ENCODE measurements around the gene SOAT2. TPM values are rescaled to one million over a fixed set of nuclear protein-coding genes. Genes with fewer than 3 reads are reported as not detected.

SOAT2 gene
- total RNA-seq, 4 donors from 2014 or later: 13.3 to 55.0 (median 34.5) TPM; not detected in 1

DNA sequence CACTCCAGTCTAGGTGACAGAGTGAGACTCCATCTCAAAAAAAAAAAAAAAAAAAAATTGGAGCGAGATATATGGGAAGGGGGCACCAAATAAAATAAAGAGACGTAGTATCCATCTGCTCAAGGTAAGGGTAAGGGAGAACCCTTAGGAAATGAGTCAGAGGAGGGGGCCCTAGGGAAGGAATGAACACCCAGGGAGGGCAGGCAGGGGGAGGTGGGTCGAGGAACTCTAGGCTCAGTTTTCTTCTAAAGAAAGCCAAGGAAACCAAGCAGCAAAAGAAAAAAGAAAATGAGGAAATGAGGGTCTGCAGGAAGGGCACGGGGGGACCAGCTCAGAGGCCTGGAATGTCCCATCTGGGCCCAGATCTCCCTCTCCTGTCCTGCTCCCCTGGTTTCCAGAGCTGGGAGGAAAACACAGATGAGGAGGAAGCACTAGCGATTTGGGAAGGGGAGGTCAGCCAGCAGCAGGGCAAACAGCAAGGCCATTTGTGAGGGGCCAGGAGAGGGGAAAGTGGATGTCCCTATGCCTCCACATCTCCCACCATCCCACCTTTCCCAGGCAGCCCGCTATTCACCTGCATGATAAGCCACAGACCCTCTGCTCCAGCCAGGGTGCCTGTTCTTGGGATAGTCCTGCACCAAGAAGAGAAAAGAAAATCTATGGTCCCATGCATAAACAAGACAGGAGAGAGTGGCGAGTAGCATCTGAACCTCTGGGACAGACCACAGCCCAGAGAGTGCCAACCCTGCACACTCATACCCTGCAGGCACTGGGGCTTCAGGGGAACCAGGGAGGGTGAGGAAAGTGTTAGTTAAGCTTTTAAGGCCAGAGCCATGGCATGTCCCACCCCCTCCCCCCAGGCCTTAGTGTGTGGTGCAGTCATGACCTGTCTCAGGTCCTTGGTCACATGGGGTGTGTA lies 36.0 kb upstream of the SOAT2 start:
- no peak for TF ChIP-seq POLR2A (IDR thresholded peaks at IDR 0.05)
- TF ChIP-seq, protein P1, sequence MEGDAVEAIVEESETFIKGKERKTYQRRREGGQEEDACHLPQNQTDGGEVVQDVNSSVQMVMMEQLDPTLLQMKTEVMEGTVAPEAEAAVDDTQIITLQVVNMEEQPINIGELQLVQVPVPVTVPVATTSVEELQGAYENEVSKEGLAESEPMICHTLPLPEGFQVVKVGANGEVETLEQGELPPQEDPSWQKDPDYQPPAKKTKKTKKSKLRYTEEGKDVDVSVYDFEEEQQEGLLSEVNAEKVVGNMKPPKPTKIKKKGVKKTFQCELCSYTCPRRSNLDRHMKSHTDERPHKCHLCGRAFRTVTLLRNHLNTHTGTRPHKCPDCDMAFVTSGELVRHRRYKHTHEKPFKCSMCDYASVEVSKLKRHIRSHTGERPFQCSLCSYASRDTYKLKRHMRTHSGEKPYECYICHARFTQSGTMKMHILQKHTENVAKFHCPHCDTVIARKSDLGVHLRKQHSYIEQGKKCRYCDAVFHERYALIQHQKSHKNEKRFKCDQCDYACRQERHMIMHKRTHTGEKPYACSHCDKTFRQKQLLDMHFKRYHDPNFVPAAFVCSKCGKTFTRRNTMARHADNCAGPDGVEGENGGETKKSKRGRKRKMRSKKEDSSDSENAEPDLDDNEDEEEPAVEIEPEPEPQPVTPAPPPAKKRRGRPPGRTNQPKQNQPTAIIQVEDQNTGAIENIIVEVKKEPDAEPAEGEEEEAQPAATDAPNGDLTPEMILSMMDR (IDR thresholded peaks at IDR 0.05): no peak
- no peak overlapping the region for H3K4me3 ChIP-seq
- H3K36me3 ChIP-seq: peaks cover 0 to 58% (median 0%) of the 10 kb centered on the region in 3 donors
- no peaks in the 10 kb centered on the region for H3K27me3 ChIP-seq
- H3K9me3 ChIP-seq: no peaks in the 10 kb centered on the region
- no peak overlapping the region for H3K27ac ChIP-seq
- DNase-seq: peak in 1 of 3 donors; percentile 32
- peaks cover 0 to 31% (median 0%) of the 10 kb centered on the region in 4 donors for H3K4me1 ChIP-seq

DNA sequence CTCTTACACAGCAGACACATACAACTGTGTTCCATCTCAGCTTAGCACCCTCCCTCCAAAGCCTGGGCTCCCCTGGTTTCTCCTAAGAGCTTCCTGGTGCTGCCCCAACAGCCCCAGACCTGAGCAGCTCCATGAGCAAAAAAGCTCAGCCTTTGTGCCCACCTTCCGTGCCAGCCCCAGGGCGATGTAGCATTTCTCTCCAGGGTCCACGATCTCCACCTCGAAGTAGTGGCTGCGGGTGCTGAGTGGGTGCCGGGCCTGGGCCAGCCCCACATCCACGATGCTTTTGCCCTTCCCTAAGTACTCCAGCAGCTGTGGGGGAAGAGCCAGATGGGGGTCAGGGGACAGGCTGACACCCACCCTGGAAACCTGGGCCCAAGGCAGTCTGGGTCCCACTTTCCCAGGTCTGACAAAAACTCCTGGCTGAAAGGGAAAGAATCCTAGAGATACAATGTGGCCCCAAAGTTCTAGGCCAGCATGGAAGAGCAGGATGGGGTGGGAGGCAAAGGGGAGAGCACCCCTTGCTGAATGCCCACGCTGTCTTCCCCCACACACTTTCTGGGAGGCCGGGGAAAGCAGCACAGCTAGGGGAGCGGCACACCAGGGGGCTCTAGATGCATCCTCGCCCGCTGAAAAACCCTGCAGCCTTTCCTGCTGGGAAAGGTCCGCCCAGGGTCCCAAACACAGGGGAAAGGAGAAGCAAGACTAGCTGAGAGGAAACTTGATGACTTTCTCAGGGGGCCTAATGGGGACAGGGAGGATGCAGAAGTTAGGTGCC lies 35.1 kb upstream of the SOAT2 start:
- H3K36me3 ChIP-seq: peaks cover 0 to 52% (median 0%) of the 10 kb centered on the region in 3 donors
- H3K4me1 ChIP-seq: peaks cover 0 to 36% (median 5%) of the 10 kb centered on the region in 4 donors
- H3K27me3 ChIP-seq: no peaks in the 10 kb centered on the region
- no peak overlapping the region for H3K4me3 ChIP-seq
- H3K9me3 ChIP-seq: no peaks in the 10 kb centered on the region
- H3K27ac ChIP-seq: no peak overlapping the region
- peak in 2 of 3 donors; percentile 36 for DNase-seq
- TF ChIP-seq, protein P1 (IDR thresholded peaks at IDR 0.05): no peak

DNA sequence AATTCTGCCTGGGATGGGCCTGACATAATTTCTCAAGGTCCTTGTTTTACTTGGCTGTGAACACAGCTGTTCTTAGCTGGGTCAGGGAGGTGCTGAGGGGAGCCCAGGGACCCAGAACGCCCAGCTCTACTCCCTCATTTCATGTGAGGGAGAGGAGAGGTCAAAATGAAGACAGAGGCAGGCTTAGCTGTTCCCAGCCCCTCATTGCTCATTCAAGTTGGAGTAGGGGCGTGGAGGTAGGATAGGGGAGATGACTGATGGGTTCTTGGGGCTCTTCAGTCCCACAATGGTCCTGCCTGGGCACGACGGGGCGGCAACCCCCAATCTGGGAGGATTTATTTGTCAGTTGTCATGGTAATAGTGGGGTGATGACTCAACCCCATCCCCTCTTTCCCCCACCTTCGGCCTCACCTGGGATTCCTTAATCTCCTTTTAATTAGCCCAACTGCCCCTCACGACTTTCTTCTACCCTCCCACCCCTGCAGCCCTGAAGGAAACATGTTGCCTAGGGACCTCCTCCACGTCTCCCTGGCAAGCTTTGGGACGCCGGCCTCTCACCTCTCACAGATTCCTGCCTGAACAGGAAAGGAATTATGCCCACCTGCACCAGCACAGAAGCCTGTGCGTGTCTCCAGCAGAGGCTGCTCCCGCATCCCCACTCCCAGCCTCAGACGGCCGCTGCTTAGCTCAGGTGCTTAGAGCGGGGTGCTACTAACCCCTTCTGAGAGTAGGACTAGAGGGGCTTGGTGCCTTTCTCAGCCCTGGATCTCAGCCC lies 34.3 kb upstream of the SOAT2 start:
- Histone ChIP-seq H3K36me3 (peaks cover 0 to 46% (median 0%) of the 10 kb centered on the region in 3 donors), H3K27ac (peak overlapping the region in 1 of 4 donors; percentile 52), H3K4me3 (no peak overlapping the region), H3K4me1 (peaks cover 0 to 42% (median 7%) of the 10 kb centered on the region in 4 donors), H3K9me3 (no peaks in the 10 kb centered on the region), H3K27me3 (no peaks in the 10 kb centered on the region)
- peak in 2 of 3 donors; percentile 36 to 42 for DNase-seq
- TF ChIP-seq, protein P1 (IDR thresholded peaks at IDR 0.05): no peak
- TF ChIP-seq POLR2A (IDR thresholded peaks at IDR 0.05): no peak

DNA sequence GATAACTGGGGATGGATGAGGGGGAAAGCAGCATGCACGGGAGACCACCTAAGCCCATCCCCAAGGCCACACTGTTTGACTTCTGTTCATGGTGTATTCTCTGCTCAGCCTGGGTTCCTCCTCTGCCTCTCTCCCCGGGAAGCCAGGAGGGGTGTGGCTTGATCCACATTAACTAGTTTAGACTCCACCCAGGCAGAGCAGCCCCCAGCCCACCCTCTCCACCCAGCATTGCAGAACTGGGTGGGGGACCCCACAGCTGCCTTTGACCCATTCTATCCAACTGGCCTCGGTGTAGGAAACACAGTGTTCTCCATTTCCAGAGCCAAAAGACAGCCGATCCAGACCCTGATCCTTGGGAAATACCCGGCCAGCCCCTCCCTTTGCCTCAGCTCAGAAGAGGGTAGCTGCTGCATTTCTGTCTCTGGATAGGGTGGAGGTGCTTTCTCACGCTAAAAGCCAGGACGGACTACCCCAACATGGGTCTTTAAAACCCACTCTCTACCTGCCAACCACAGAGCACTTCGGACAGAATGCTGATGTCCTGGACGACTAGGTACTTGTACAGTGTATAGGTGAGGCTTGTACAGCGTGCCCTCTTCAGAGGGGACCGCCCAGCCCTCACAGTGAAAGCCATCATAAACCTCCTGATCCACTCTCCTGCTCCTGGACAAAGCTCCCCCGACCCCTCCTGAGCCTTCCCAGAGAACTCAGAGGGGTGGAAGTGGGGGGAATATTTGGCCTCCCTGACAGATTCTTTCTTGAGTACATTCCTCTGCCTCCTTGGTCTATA lies 33.5 kb upstream of the SOAT2 start:
- Histone ChIP-seq H3K4me1 (peaks cover 0 to 50% (median 7%) of the 10 kb centered on the region in 4 donors), H3K36me3 (peaks cover 0 to 45% (median 0%) of the 10 kb centered on the region in 3 donors), H3K27ac (peak overlapping the region in 2 of 4 donors; percentile 40 to 52)

More for the DNA sequence above, 33.5 kb upstream of the SOAT2 start:
- Histone ChIP-seq H3K27me3 (no peaks in the 10 kb centered on the region), H3K9me3 (no peaks in the 10 kb centered on the region), H3K4me3 (no peak overlapping the region)
- TF ChIP-seq, protein P1 (IDR thresholded peaks at IDR 0.05): no peak
- no peak for TF ChIP-seq POLR2A (IDR thresholded peaks at IDR 0.05)
- DNase-seq: peak in 2 of 3 donors; percentile 45 to 46
